Dermis microvascular lymphatic vessel endothelial cell (primary cell): ENCODE data around the gene NDUFV3. TPM values are rescaled to one million over a fixed set of nuclear protein-coding genes. Genes with fewer than 3 reads are reported as not detected.
A peak's percentile ranks its signal among the peaks of the same experiment; 100 is the strongest.
"Not testable (repeated sequence)": the region's sequence is repeated elsewhere in the genome, so short reads cannot be mapped to it uniquely, and the experiment has no call there.

ENCODE experiments used
- DNase-seq, 2 donors: peaks; one replicate each; pipeline versions ENCODE4 v3.0.0 to v3.0.0-alpha.2; 2010; ENCODE audit warnings: low read depth in 2 of 2
- total RNA-seq: library from RNA; depleted of rRNA; stranded (reverse); fragments of >200 nt; gene quantifications from 2 replicates; pipeline ENCODE4 v1.2.1, GENCODE V29; 2014

Gene NDUFV3
- total RNA-seq = 33.4 and 40.8 TPM in 2 replicates

GRCh38 chr21:42892931-42893755 is at the start of gene NDUFV3:
Gene NDUFV3, plus strand, starts transcription at chr21:42893309. Its CDS starts 25 bp downstream, at chr21:42893334.
- DNase-seq = peak; percentile 94 to 99

GRCh38 chr21:42844411-42845113 is 48.5 kb upstream of the NDUFV3 start:
- no peak for DNase-seq

GRCh38 chr21:42845296-42845965 is 47.7 kb upstream of the NDUFV3 start:
- DNase-seq = peak in 1 of 2 donors; percentile 35

- no peak for DNase-seq
Measured at GRCh38 chr21:42846221-42846620, 46.9 kb upstream of the NDUFV3 start.

- DNase-seq = no peak
Measured at GRCh38 chr21:42847051-42847707, 45.9 kb upstream of the NDUFV3 start.

- no peak for DNase-seq
Measured at GRCh38 chr21:42847726-42848125, 45.4 kb upstream of the NDUFV3 start.

- not testable (repeated sequence) for DNase-seq
Measured at GRCh38 chr21:42848144-42848931, 44.8 kb upstream of the NDUFV3 start.

- no peak for DNase-seq
Measured at GRCh38 chr21:42848932-42849758, 44.0 kb upstream of the NDUFV3 start.

GRCh38 chr21:42849759-42850412 is 43.2 kb upstream of the NDUFV3 start:
- no peak for DNase-seq

- DNase-seq = no peak
Measured at GRCh38 chr21:42850463-42850862, 42.6 kb upstream of the NDUFV3 start.

GRCh38 chr21:42850866-42851391 is 42.2 kb upstream of the NDUFV3 start:
- peak in 1 of 2 donors; percentile 33 for DNase-seq

- no peak for DNase-seq
Measured at GRCh38 chr21:42851812-42852665, 41.1 kb upstream of the NDUFV3 start.

- no peak for DNase-seq
Measured at GRCh38 chr21:42852925-42853570, 40.1 kb upstream of the NDUFV3 start.

GRCh38 chr21:42853621-42854020 is 39.5 kb upstream of the NDUFV3 start:
- no peak for DNase-seq

GRCh38 chr21:42854246-42855010 is 38.7 kb upstream of the NDUFV3 start:
- no peak for DNase-seq

GRCh38 chr21:42855171-42855936 is 37.8 kb upstream of the NDUFV3 start:
- DNase-seq = no peak
